HG03039 (cell line): ENCODE results near the gene STRC.
"Not testable (repeated sequence)": the region's sequence is repeated elsewhere in the genome, so short reads cannot be mapped to it uniquely, and the experiment has no call there.

Experiments used
- ATAC-seq: cut with Tn5 transposase; IDR thresholded peaks from one replicate; pipeline ENCODE4 v1.9.1; 2021; ENCODE audit warnings: mild to moderate bottlenecking, moderate library complexity; ENCODE audit not compliant: unreplicated experiment

Gene STRC

GRCh38 chr15:43566615-43567014 is 52.0 kb downstream of the STRC start:
- not testable (repeated sequence) for ATAC-seq

DNA sequence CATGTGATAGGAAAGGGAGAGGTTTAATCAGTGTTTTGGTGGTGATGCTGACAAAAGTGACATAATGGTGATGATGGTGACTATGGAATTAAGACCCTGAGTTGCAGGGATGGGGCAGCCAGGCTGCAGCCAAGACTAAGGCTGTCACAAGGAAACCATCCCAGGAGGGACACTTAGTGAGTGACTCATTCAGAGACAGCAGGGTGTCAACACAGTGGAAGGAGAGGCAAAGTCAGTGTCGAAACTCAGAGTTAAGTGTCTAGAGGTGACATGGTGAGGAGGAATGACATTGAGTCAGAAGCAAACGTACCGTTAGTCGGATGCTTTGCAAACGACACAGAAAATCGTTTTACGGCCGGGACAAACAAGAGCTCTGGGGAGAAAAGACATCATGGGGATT is 54.8 kb downstream of the STRC start:
- not testable (repeated sequence) for ATAC-seq

- ATAC-seq, result not testable (repeated sequence)
Observed at GRCh38 chr15:43562753-43563152, 55.8 kb downstream of the STRC start.

GRCh38 chr15:43552986-43553385 is 65.6 kb downstream of the STRC start:
- ATAC-seq, result no peak

- no peak for ATAC-seq
Observed at GRCh38 chr15:43552256-43552655, 66.3 kb downstream of the STRC start.

GRCh38 chr15:43550527-43551363 is 67.9 kb downstream of the STRC start:
- no peak for ATAC-seq
